GM18858 (cell line): ENCODE data around the gene PIGH.
"Not testable (repeated sequence)": the region's sequence is repeated elsewhere in the genome, so short reads cannot be mapped to it uniquely, and the experiment has no call there.

Experiments used
- ATAC-seq: cut with Tn5 transposase; IDR thresholded peaks from one replicate; pipeline ENCODE4 v1.9.1; 2021; ENCODE audit not compliant: unreplicated experiment

PIGH gene

GRCh38 chr14:67599698-67600561 is at the start of gene PIGH:
Gene PIGH, minus strand, starts transcription at chr14:67600268. Its CDS starts 65 bp downstream, at chr14:67600203.
- peak; percentile 76 for ATAC-seq

DNA sequence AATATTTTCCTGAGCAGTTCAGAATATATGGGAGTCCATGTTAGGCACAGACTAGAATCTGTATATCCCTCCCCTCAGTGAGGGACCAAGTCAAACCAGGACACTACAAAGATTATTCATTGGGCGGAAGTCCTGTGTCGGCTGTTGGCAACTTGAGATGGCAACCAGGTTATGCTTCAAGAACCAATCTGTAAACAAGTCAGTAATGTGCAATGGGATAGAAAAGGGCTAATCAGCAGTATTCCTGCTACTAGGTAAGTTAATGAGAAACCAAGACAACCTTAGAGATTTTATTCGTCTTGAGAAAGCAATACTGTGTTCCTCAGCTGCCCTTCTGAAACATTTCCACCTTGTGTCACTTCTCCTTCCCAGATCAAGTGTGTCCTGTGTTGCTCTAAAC is 46.1 kb upstream of the PIGH start:
- ATAC-seq: no peak

DNA sequence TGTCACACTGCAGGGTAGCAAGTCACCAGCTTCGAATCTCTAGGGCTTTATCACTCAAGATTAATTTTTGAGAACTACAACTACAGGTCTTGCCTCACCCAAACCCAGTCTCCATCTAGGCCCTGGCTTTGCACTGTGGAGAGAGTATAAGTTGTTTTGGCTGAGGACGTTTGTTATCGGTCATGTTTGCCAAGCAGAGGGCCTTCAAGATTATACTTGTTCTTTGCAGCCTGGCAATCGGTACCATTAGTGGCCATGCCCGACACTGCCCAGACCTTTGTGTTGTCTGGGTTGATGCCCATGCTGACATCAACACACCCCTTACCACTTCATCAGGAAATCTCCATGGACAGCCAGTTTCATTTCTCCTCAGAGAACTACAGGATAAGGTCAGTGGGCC is 45.3 kb upstream of the PIGH start:
- no peak for ATAC-seq

GRCh38 chr14:67644428-67644827 is 44.4 kb upstream of the PIGH start:
- ATAC-seq: no peak

DNA sequence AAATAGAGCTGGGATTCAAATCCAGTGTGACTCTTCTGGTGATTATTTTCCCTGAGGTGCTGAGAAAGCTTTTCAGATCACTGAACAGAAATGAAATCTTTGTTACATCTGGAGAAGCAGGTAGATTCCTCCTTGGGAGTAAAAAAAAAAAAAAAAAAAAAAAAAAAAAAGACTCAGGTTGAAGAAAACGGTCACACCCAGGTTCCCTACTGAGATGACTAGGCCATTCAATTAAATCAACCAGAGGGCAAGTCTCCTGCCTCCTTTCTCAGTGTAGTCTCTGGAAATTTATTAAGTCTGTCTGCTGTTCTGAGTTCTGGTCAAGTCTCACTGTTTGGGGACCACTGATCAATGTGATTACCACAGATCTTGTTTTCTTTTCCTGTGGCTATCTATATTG is 43.6 kb upstream of the PIGH start:
- ATAC-seq: no peak

GRCh38 chr14:67641902-67642749 is 42.1 kb upstream of the PIGH start:
- no peak for ATAC-seq

DNA sequence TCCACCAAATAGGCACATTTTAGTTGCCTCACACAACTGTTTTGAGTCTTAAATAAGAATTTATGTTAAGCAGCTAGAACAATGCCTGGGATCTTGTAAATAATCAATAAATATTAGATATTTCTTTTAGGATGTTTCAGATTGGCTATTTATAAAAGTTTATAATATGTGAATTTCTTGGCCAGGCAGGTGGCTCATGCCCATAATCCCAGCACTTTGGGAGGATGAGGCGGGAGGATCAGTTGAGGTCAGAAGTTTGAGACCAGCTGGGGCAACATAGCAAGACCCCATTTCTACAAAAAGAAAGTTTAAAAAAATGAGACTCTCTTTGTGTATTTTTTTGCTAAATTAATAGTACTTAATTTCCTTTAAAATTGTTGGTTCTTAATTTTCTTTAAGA is 41.4 kb upstream of the PIGH start:
- ATAC-seq: no peak

DNA sequence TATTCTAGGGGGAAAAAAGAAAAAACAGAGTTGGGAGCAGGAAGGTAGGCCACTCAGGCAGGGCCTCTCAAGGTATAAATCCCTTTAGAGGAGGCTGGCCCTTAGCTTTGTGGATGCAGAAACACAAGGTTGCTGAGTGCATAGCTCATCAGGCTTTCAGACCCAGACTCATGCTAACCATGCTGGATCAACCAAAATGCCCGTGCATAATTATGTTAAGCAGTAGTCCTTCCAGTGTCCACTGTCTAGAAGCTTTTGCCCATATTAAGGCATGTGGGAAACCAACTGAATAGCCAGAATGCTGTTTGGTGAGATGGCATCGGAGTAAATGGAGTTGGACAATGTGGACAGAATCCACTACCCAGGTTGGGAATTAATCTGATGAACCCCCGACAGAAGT is 38.6 kb upstream of the PIGH start:
- no peak for ATAC-seq

- ATAC-seq: peak; percentile 46
Observed at GRCh38 chr14:67636361-67636919, 36.4 kb upstream of the PIGH start.

- no peak for ATAC-seq
Observed at GRCh38 chr14:67633451-67634147, 33.5 kb upstream of the PIGH start.

DNA sequence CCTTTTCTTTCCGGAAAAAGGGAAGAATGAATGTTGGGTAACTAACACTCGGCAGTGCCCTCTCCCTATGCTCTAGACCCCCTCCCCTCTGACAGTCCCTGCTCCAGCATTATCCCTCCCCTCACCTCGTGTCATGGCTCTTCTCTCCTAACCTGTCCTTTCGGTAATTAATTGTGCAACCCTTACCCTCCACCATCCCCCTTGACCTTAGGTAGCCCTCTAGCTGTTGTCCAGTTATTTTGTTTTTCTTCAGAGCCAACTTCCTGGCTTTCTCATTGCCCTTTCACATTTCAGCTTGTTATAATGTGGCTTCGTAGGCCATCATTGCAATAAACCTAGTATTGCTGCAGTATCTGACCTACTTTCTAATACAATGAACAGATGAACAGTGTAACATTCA is 30.9 kb upstream of the PIGH start:
- no peak for ATAC-seq

DNA sequence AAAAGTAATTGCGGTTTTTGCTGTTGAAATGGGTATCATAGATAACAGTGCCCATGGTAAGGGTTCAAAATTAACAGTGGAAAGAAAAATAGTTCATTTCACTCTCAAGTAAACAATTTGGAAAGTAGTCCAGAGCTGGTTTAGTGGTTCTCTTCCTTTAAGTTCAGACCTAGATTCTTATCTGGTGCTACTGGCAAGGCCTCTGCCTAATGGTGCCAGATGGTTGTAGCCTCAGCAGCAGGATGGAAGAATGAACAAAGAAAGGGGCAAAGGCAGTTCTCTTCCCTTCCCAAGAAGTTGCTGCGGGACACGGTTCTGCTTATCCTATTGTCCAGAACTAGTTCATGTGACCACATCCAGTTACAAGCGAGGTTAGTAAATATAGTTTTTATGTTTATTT is 30.1 kb upstream of the PIGH start:
- no peak for ATAC-seq

DNA sequence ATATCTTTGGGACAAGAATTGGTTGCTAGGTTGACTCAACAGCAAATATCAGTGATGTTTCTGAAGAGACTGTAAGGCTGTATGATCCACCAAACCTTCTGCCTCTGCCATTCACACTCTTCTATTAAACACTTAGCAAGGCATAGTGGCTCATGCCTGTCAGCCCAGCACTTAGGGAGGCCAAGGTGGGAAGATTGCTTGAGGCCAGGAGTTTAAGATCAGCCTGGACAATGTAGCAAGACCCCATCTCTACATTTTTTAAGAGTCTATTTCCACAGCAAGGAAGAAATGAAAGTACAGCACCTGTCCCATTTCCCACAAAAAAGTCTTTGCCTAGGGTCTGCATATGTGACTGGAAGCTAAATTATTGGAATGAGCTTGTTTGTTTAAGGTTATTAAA is 27.5 kb upstream of the PIGH start:
- no peak for ATAC-seq

DNA sequence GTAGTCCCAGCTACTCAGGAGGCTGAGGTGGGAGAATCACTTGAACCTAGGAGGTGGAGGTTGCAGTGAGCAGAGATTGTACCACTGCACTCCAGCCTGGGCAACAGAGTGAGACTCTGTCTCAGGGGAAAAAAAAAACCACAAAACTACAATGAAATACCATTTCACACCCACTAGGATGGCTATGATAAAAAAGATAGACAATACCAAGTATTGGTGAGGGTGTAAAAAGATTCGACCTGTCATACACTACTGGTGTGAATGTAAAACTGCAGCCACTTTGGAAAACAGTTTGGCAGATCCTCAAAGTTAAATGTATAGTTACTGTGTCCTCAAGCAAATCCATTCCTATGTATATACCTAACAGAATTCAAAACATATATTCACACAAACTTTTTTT is 26.1 kb upstream of the PIGH start:
- not testable (repeated sequence) for ATAC-seq

DNA sequence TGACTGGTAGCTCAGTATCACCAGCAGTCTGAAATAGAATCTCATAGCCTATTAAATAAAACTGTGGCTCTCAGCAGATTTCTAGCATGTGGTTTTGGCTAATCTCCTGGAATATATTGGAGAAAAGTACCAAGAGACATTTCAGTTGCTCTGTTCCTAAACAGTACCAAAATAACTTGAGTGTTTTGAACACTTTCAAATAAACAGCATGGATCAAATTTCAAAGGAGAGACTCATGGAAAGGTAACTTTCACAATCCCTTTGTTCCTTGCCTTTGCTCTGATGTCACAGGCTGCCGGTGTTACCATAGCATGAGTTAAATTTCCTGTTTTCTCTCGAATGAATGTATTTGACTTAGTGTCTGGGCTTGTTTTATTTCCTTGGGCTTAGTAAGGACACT is 23.0 kb upstream of the PIGH start:
- ATAC-seq: no peak

- ATAC-seq: no peak
Observed at GRCh38 chr14:67622675-67623074, 22.6 kb upstream of the PIGH start.

GRCh38 chr14:67620217-67620785 is 20.2 kb upstream of the PIGH start:
- no peak for ATAC-seq

DNA sequence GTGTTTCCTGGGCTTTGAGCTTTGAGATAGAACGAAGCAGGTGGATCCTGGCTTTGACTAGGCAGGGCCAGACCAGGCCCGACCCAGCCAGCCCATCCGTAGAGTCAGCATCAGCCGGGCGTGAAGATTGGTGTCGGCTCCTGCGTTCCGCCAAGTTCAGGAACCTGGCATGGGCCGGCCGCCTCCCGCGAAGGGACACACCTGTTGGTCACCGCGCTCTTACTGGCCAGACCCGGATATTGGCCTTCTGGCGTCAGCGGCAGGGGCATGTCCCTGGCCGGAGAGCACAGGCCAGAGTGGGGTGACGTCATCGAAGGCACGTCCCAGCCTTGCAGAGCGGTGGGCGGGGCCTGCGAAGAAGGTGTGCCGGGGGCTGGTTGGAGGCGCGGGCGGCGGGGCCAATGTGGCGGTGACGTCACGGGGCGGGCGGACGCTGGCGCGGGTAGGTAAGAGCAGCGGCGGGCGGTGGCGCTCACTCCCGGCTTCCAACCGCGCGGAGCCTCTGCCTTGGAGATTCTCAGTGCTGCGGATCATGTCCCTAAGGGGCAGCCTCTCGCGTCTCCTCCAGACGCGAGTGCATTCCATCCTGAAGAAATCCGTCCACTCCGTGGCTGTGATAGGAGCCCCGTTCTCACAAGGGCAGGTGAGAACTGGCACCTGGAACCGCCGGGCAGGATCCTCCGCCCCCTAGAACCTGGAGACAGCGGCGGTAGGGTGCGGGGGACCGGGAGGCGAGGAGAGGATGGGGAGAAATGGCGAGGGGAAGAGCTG is 19.6 kb upstream of the PIGH start, which contains the start of gene ARG2:
Gene ARG2 (plus strand): TSS at position 475 of the 771 bp plus-strand sequence. CDS start 58 bp downstream, at position 533.
- peak; percentile 63 for ATAC-seq

- ATAC-seq: no peak
Observed at GRCh38 chr14:67618617-67619063, 18.6 kb upstream of the PIGH start.

GRCh38 chr14:67610491-67610890 is 10.4 kb upstream of the PIGH start:
- no peak for ATAC-seq
